Measurements from ENCODE around the gene RANBP9. TPM values are rescaled to one million over a fixed set of nuclear protein-coding genes. Genes with fewer than 3 reads are reported as not detected.
A peak's percentile ranks its signal among the peaks of the same experiment; 100 is the strongest.

The RANBP9 gene
- total RNA-seq, 1 donor from 2014 or later = 55.4 TPM

DNA sequence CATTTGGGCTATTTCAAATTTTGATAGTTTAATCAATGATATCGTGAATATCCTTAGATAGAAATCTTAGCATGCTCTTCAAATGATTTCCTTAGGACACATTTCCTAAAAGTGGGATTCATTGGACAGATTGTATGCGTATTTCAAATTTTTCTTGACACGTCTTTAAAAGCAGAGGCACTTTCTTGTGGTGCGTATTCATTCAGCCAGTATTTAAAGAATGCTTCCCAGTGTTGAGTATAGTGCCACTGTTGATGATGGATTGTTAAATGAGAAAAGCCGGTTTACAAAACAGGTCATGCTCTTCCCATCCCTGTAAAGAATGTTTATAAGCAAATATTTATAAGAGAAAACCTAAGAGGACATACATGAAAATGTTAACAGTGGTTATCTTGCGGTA is 111.6 kb downstream of the RANBP9 start:
- Mint-ChIP-seq H3K36me3 (ENCODE audit: unreplicated experiment) (peaks cover 47% of the 10 kb centered on the region), H3K4me3 (ENCODE audit: unreplicated experiment) (no peak overlapping the region), H3K9me3 (ENCODE audit: unreplicated experiment) (no peaks in the 10 kb centered on the region), H3K27ac (ENCODE audit: unreplicated experiment) (no peak overlapping the region), H3K27me3 (ENCODE audit: unreplicated experiment) (no peaks in the 10 kb centered on the region), H3K4me1 (ENCODE audit: unreplicated experiment) (no peaks in the 10 kb centered on the region)
- DNase-seq (ENCODE audit: extremely low spot score, unreplicated experiment) = no peak
- TF ChIP-seq, protein P1, sequence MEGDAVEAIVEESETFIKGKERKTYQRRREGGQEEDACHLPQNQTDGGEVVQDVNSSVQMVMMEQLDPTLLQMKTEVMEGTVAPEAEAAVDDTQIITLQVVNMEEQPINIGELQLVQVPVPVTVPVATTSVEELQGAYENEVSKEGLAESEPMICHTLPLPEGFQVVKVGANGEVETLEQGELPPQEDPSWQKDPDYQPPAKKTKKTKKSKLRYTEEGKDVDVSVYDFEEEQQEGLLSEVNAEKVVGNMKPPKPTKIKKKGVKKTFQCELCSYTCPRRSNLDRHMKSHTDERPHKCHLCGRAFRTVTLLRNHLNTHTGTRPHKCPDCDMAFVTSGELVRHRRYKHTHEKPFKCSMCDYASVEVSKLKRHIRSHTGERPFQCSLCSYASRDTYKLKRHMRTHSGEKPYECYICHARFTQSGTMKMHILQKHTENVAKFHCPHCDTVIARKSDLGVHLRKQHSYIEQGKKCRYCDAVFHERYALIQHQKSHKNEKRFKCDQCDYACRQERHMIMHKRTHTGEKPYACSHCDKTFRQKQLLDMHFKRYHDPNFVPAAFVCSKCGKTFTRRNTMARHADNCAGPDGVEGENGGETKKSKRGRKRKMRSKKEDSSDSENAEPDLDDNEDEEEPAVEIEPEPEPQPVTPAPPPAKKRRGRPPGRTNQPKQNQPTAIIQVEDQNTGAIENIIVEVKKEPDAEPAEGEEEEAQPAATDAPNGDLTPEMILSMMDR (IDR thresholded peaks at IDR 0.05) = no peak

DNA sequence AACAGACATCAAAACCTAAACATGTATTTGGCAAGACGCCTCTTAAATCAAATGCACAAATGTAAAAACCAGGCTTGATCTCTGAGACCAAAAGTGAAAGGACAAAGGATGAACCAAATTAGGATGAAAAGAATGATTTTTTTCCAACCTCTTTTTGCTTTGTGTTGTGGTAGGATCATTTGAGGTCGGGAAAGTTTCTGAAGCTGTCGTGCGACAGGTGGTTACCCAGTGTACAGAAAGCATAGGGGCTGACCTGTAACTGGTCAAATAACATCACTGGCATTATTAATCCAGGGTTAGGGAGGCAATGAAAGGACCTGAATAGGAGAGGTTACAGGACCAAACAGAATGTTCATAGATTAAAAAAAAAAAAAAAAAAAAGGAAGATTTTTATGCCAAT is 114.6 kb downstream of the RANBP9 start:
- Mint-ChIP-seq H3K4me3 (ENCODE audit: unreplicated experiment) (no peak overlapping the region), H3K27ac (ENCODE audit: unreplicated experiment) (no peak overlapping the region), H3K36me3 (ENCODE audit: unreplicated experiment) (peaks cover 32% of the 10 kb centered on the region), H3K9me3 (ENCODE audit: unreplicated experiment) (no peaks in the 10 kb centered on the region), H3K27me3 (ENCODE audit: unreplicated experiment) (no peaks in the 10 kb centered on the region), H3K4me1 (ENCODE audit: unreplicated experiment) (no peaks in the 10 kb centered on the region)
- DNase-seq (ENCODE audit: extremely low spot score, unreplicated experiment) = no peak
- TF ChIP-seq, protein P1 (IDR thresholded peaks at IDR 0.05) = no peak

DNA sequence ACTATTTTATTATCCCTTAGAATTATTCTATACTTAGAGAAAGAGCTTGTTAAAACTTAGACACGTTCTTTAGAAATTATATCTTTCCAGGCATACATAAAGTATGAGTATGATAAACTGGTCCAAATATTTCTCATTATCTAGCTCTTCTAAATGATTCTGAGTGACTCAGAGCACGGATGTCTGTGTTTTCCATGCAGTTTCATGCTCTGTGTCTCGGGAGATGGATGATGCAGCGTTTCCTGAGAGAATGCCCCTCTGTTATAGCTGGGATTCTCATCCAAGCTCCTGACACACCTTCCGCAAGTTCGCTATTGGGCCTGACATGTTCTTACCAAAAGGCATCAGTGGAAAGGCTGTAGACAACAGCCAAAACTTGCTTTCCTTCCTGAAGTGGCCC is 117.9 kb downstream of the RANBP9 start:
- TF ChIP-seq, protein P1 (IDR thresholded peaks at IDR 0.05) = no peak
- Mint-ChIP-seq H3K27me3 (ENCODE audit: unreplicated experiment) (no peaks in the 10 kb centered on the region), H3K4me3 (ENCODE audit: unreplicated experiment) (no peak overlapping the region), H3K27ac (ENCODE audit: unreplicated experiment) (no peak overlapping the region), H3K36me3 (ENCODE audit: unreplicated experiment) (peaks cover 14% of the 10 kb centered on the region), H3K9me3 (ENCODE audit: unreplicated experiment) (no peaks in the 10 kb centered on the region), H3K4me1 (ENCODE audit: unreplicated experiment) (no peaks in the 10 kb centered on the region)
- DNase-seq (ENCODE audit: extremely low spot score, unreplicated experiment) = peak; percentile 8

DNA sequence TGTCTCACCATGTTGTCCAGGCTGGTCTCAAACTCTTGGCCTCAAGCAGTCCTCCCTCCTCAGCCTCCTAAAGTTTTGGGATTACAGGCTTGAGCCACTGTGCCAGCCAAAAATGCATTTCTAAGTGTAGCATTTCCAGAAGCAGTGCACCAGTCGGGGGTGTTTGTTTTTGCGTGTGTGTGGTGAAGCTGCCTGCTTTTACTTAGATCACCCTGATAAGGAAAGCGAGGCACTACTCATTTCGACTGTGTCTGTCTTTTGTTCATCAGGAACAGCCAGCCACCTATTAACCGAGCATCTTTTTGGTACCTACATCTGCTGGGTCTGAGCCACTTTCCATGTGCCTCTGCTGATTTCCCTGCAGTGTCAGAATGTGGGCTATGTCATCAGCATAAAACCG is 118.5 kb downstream of the RANBP9 start:
- H3K27me3 Mint-ChIP-seq (ENCODE audit: unreplicated experiment) = no peaks in the 10 kb centered on the region
- H3K9me3 Mint-ChIP-seq (ENCODE audit: unreplicated experiment) = no peaks in the 10 kb centered on the region
- no peak overlapping the region for H3K27ac Mint-ChIP-seq (ENCODE audit: unreplicated experiment)
- H3K4me3 Mint-ChIP-seq (ENCODE audit: unreplicated experiment) = no peak overlapping the region
- no peaks in the 10 kb centered on the region for H3K4me1 Mint-ChIP-seq (ENCODE audit: unreplicated experiment)
- peak; percentile 6 for DNase-seq (ENCODE audit: extremely low spot score, unreplicated experiment)
- peaks cover 13% of the 10 kb centered on the region for H3K36me3 Mint-ChIP-seq (ENCODE audit: unreplicated experiment)
- TF ChIP-seq, protein P1 (IDR thresholded peaks at IDR 0.05) = no peak

DNA sequence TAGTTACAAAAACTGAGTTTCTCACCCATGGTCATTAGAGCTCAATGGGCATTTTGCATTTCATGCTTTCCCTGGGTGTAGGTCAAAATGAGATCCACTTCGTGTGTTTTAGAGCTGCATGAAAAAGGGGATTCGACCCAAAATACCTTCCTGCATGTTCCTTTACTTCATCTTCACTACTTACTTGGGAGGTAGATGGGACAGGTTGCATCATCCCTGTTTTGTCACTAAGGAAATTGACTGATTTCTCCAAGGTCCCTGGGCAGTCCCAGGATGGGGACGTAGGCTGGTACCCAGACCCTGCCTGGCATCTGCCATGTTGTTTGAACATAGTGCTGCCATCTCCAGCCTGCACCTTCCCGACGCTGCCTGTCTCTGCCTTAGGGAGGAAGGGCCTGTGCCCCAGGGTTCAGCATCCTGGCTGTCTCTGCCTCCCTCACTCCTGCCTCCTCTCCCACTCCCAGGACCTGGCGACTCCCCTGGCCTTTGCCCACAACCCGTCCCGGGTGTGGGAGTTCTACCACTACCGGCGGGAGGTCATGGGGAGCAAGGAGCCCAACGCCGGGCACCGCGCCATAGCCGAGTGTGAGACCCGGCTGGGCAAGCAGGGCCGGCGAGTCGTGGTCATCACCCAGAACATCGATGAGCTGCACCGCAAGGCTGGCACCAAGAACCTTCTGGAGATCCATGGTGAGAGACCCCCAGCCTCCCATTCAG is 120.3 kb downstream of the RANBP9 start:
- TF ChIP-seq, protein P1 (IDR thresholded peaks at IDR 0.05) = no peak
- DNase-seq (ENCODE audit: extremely low spot score, unreplicated experiment) = peak; percentile 84
- Mint-ChIP-seq H3K9me3 (ENCODE audit: unreplicated experiment) (no peaks in the 10 kb centered on the region), H3K4me3 (ENCODE audit: unreplicated experiment) (no peak overlapping the region), H3K4me1 (ENCODE audit: unreplicated experiment) (no peaks in the 10 kb centered on the region), H3K27ac (ENCODE audit: unreplicated experiment) (no peak overlapping the region), H3K36me3 (ENCODE audit: unreplicated experiment) (peaks cover 15% of the 10 kb centered on the region), H3K27me3 (ENCODE audit: unreplicated experiment) (no peaks in the 10 kb centered on the region)

Data from osteocyte (in vitro differentiated cells).